Measurements from ENCODE around the gene TYRP1.

Gene TYRP1

GRCh38 chr9:12703996-12704395 is 10.8 kb downstream of the TYRP1 start:
- TF ChIP-seq, protein P1, sequence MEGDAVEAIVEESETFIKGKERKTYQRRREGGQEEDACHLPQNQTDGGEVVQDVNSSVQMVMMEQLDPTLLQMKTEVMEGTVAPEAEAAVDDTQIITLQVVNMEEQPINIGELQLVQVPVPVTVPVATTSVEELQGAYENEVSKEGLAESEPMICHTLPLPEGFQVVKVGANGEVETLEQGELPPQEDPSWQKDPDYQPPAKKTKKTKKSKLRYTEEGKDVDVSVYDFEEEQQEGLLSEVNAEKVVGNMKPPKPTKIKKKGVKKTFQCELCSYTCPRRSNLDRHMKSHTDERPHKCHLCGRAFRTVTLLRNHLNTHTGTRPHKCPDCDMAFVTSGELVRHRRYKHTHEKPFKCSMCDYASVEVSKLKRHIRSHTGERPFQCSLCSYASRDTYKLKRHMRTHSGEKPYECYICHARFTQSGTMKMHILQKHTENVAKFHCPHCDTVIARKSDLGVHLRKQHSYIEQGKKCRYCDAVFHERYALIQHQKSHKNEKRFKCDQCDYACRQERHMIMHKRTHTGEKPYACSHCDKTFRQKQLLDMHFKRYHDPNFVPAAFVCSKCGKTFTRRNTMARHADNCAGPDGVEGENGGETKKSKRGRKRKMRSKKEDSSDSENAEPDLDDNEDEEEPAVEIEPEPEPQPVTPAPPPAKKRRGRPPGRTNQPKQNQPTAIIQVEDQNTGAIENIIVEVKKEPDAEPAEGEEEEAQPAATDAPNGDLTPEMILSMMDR (IDR thresholded peaks at IDR 0.05; ENCODE audit: insufficient read depth, missing control alignments) = no peak
- FAIRE-seq (no peak), DNase-seq (ENCODE audit: insufficient read length, low spot score) (no peak)

- DNase-seq (ENCODE audit: insufficient read length, low spot score) (no peak), FAIRE-seq (no peak)
- TF ChIP-seq, protein P1 (IDR thresholded peaks at IDR 0.05; ENCODE audit: insufficient read depth, missing control alignments) = no peak
Measured at GRCh38 chr9:12705738-12706391, 12.7 kb downstream of the TYRP1 start.

GRCh38 chr9:12708562-12709298 is 15.5 kb downstream of the TYRP1 start:
- FAIRE-seq (no peak), DNase-seq (ENCODE audit: insufficient read length, low spot score) (no peak)
- TF ChIP-seq, protein P1 (IDR thresholded peaks at IDR 0.05; ENCODE audit: insufficient read depth, missing control alignments) = no peak

DNA sequence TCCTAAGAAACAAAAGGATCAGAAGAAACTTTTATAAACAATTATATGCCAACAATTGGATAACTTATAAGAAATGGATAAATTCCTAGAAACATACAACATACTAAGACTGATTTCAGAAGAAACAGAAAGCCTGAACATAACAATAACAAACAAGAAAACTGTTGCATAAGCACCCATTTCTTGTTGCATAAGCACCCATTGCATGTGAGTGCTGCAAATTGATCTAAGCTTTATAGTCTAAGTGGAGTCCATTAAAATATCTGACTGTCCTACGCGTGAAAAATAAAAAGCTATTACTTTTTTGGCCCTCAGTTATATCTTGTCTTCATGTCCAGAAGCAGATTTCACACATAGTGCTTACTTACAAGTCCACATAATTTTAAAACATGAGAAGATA is 19.3 kb downstream of the TYRP1 start:
- TF ChIP-seq, protein P1 (IDR thresholded peaks at IDR 0.05; ENCODE audit: insufficient read depth, missing control alignments) = no peak
- DNase-seq (ENCODE audit: insufficient read length, low spot score) (no peak), FAIRE-seq (no peak)

DNA sequence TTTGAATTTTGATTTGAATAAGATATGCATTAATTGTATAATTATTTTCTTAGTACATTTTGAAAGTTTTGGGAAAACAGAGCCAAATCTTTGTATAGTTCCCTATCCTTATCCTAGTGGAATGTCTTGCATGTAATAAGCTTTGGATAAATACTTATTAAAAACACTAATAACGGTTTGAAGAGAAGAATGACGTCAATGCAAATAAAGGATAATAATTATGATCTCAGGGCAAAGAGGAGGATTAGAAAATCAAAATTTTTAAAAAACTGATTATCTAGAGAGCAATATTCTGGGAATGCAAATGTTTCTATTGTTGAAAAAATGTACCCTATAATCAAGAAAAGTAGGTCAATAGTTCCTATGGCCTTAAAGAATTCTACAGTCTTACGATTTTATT is 22.1 kb downstream of the TYRP1 start:
- FAIRE-seq (no peak), DNase-seq (ENCODE audit: insufficient read length, low spot score) (no peak)

GRCh38 chr9:12716823-12717600 is 23.8 kb downstream of the TYRP1 start:
- TF ChIP-seq, protein P1 (IDR thresholded peaks at IDR 0.05; ENCODE audit: insufficient read depth, missing control alignments) = peak; percentile 22
- DNase-seq (ENCODE audit: insufficient read length, low spot score) (no peak), FAIRE-seq (no peak)

More for the DNA sequence above, 22.1 kb downstream of the TYRP1 start:
- TF ChIP-seq, protein P1 (IDR thresholded peaks at IDR 0.05; ENCODE audit: insufficient read depth, missing control alignments) = no peak

All from D721Med (cell line).